Measurements from ENCODE around the gene NINJ2. TPM values are rescaled to one million over a fixed set of nuclear protein-coding genes. Genes with fewer than 3 reads are reported as not detected.

Gene NINJ2
- total RNA-seq, 1 donor from 2014 or later = 18.5 TPM

DNA sequence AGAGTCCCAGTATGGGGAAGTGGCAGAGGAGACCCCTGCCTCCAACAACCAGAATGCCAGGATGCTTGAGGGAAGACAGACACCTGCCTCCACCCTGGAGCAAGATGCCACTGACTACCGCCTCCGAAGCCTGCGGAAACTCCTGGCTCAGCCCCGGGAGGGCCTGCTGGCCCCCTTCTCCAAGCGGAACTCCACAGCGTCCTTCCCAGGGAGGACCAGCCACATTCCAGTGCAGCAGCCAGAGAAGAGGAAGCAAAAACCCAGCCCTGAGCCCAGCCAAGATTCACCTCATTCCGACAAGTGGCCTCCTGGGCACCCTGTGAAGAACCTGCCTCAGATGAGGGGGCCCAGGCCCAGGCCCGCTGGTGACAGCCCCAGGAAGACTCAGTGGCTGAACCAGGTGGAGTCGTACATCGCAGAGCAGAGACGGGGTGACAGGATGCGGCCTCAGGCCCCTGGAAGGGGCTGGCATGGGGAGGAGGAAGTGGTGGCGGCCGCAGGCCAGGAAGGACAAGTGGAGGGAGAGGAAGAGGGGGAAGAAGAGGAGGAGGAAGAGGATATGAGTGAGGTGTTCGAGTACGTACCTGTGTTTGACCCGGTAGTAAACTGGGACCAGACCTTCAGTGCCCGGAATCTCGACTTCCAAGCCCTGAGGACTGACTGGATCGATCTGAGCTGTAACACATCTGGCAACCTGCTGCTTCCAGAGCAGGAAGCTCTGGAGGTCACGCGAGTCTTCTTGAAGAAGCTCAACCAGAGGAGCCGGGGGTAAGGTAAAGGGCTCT lies 109.8 kb downstream of the NINJ2 start:
- peak; percentile 87 for DNase-seq (ENCODE audit: low spot score)

DNA sequence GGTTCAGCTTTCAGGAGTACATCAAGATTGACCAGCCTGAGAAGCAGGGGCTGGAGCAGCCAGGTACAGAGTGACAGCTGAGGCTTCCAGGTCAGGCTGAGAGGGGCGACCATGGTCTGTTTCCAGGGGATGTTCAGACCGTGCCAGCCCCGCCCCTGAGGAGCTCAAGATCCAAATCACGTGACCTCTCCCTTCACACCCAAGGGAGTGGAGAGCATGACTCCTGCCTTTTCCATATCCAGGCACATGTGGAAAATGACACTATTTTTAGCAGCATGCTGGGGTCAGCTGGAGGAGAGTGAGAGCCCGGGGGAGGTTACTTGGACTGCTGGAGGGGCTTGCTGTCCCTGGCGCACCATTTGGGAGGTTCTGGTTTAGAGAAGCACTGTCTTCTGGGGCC lies 110.8 kb downstream of the NINJ2 start:
- no peak for DNase-seq (ENCODE audit: low spot score)

DNA sequence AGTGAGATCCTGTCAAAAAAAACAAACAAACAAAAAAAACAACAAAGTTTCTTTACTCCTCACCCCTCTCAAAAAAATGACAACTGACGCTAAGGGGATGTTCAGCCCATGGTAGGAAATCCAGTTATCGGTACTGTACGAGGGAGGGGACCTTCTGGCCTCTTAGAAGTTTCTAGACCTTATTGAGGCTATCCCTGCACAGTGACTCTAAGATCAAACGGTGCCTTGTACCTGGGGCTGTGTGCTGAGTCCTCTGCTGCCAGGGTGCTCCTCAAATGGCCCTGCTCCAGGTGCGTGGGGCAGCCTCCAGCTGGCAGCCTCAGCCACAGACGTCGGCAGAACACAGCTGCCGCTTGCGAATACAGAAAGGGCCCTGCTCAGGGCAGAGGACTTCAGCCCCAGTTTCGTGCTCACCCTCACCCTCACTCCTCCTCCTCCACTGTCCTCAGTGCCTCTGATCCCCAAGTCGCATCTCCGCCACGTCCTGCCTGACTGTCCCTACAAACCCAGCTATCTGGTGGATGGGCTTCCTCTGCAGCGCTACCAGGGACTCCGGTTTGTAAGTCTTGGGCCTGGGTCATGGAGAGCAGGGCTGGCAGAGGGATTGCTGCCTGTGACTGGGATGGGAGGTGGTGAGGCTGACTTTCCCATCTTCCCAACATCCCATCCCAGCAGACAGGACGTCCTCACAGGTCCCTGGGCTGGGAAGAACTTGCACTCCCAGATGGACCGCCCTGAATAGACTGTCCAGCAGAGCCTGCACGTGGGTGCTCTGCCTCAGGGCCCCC lies 112.6 kb downstream of the NINJ2 start:
- DNase-seq (ENCODE audit: low spot score) = no peak

DNA sequence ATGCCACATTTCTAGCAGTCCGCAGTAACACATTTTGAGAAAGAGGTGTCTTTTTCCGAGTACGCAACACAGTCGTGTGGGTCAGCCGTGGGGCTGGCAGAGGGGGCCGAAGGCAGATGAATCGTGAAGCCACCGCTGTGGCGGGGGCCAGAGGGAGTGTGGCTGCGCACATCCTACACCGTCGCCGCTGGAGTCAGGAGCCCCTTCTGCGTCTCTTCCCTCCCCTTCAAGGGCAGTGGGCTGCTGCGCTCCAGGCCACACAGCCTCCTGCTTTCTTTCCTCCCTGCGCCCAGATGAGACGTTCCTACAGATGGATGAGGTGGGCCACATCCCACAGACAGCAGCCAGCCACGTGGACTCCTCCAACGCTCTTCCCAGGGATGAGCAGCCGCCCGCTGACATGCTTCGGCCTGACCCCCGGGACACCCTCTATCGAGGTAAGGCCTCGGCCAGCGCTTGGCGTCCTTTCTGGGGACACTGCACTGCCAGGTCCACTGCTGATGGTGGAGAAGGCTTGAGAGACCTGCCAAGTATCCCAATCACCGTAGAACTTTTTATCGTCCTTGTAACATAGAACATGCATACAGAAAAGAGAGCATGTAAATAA lies 113.7 kb downstream of the NINJ2 start:
- DNase-seq (ENCODE audit: low spot score) = no peak

DNA sequence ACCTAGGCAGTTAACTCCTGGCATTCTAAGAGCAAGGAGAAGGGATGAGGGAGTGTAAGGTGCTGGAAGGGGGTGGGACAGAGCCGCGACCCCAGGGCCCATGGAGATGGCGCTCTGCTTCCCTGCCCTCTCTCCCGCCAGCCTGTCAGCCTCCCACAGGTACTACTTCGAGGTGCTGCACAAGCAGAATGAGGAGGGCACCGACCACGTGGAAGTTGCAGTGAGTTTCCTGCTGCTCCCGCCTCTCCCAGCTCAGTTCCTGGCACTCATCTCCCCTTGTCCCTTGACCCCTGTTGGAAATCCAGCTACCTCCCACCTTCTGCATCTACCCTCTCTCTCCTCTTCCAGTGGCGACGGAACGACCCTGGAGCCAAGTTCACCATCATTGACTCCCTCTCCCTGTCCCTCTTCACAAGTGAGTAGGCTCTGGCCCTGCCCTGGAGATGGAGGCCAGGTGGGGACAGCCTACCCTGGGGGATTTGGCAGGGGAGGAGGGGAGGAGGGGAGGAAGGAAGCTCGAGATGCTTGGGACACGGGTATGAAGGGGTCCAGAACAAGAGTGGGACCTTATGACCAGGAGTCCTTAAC lies 115.3 kb downstream of the NINJ2 start:
- no peak for DNase-seq (ENCODE audit: low spot score)

DNA sequence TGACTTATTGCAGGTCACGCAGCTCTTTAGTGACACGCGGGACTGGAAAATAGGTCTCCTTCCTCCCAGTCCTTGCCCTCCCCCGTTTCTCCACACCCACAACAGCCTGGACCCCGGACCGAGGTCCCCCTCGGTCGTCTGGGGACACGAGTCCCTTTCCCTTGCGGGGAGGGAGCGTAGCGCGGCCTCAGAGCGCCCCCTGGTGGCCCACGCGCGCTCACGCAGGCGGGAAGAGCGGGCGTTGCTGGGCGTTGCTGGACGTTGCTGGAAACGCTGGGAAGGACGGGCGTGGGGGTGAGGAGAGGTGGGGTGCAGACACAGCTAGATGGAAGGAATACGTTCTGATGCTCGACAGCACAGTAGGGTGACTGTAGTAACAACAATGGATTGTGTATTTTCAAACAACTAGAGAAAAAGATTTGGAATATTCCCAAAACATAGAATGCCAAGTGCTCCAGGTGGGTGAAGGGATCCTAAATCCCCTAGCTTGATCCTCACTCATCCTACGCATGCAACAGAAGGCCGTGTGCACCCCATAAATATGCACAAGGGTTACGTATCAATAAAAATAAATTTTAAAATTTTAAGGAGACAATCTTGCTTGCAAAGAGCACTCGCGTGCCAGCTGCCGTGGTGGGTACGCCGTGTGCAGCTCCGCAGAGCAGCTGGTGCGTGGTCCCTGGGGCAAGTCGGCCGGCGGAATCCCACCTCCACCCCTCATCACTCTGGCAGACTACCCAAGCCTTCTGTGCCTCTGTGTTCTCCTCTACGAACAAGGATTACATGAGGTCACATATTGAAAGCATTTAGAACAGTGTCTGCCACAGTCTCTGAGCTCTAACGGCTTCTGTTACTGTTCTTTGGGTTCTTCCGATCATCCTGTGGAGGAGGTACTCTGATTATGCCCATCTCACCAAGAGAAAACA lies 116.1 kb downstream of the NINJ2 start:
- DNase-seq (ENCODE audit: low spot score) = no peak

DNA sequence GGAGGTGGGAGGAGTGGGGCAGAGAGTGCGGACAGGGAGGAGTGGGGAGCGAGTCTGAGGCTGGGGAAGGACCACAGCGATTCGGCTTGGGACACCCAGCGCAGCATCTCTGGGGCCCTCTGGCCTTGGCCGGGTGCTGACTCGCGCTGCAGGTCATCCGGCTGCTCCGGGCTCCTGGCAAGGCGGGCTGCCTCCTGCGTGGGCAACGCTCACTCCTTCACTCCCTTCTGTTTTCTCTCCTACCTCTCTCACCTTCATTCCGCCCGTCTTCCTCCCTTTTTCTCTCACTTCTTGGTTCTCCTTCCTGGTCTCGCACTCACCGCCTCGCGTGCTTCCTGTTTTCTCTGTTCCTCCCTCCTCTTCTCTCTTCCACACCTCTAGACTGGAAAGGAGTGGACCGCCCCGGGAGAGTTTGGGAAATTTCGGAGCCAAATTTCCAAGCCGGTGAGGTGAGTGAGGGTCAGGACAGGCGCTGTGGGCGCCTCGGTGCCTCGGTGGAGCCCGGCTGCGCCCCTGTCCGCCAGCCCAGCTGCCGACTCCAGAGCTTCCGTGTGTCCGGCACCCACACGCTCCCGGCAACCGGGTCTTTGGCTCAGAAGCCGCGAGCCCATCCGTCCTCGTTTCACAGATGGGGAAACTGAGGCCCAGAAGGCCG lies 116.9 kb downstream of the NINJ2 start:
- no peak for DNase-seq (ENCODE audit: low spot score)

DNA sequence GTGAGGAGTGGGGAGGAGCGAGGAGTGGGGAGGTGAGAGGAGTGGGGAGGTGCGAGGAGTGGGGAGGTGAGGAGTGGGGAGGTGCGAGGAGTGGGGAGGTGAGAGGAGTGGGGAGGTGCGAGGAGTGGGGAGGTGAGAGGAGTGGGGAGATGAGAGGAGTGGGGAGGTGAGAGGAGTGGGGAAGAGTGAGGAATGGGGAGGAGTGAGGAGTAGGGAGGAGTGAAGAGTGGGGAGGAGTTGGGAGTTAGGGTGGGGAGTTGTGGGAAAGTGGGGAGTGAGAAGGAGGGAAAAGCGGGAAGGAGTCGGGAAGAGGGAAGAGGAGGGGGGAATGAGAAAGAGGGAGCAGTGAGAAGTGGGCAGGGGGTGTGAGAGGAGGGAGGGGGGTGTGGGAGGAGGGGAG lies 117.4 kb downstream of the NINJ2 start:
- no peak for DNase-seq (ENCODE audit: low spot score)

DNA sequence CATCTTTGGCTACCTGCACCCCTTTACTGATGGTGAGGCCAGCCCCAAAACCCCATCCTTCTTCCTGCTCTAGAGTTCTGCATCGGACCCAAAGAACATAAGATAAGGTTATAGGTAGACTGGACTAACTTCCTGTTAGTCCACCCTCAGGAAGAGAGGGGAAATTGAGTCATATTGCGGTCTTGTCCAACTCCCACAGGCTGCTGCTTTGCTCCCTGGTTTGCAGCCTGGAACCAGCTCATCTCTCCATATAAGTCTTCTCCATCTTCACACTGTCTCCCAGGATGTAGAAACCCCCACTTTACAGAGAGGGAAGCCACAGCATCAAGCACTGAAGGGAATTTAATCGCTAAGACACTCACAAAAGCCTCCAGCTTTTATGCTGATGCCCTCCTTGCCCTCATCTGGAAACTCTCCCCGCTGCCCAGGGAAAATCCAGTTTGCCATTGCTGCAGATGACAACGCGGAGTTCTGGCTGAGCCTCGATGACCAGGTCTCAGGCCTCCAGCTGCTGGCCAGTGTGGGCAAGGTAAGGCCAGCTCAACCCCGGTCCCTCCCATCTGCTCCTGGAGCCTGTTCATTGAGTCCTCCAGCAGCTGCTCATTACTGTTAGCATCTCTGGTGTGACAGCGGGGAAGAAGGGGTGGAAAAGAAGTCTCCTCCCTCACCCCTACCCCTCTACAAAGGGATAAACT lies 118.2 kb downstream of the NINJ2 start:
- DNase-seq (ENCODE audit: low spot score) = no peak

DNA sequence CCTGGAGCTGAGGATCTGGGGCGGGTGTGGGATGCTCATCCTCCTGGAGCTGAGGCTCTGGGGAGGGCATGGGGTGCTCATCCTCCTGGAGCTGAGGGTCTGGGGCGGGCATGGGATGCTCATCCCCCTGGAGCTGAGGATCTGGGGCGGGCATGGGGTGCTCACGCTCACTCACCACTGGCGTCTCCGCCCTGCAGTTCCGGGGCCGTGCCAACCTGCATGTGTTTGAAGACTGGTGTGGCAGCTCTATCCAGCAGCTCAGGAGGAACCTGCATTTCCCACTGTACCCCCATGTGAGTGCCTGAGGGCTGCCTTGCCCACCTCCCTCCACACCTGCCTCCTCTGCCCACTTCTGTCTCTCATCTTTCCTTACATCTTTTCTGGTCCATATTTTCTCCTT lies 119.1 kb downstream of the NINJ2 start:
- no peak for DNase-seq (ENCODE audit: low spot score)

DNA sequence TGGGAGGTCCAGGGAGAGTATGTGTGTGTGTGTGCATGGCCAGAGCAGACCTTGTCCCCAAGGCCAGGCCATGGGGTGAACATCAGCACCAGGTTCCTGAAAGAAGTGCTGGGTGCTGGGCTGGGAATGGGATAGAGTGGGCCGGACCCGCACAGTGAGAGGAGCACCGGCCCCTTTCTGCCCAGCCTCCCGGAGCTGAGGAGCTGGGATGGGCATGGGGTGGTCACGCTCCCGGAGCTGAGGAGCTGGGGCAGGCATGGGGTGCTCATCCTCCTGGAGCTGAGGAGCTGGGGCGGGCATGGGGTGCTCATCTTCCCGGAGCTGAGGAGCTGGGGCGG lies 120.2 kb downstream of the NINJ2 start:
- DNase-seq (ENCODE audit: low spot score) = no peak

DNA sequence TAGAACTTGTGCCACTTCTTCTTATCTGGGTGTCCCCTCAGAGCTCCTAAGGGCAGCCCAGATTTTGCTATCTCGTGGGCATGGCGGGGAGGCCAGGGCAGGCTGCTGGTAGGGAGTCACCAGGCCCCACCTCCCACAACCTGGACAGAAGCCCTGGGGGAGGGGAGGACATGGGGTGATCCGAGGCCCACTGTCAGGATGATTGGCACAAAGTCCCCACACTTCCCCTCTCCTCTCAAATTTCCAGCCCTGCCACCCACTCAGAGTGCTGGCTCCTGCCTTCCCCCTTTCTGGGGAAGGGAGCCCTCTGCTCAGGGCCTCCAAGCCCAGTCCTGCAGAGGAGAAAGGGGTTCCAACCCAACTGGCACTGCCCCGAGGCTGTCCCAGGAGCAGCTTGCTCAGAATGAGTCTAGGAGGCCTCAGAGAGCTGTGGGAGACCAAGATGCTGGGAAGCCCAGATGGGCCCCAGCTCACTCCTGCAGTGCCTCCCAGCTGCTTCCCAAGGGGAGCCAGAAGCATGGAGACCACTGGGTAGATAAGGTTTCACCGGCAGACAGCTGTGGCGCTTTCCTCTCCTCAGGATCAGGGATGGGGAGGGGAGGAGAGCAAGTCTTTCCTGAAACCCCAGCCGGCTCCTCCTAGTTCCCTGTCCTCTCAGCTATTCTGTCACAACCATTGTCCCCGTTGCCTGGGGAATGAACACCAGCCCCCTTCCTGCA lies 120.7 kb downstream of the NINJ2 start:
- DNase-seq (ENCODE audit: low spot score) = no peak

DNA sequence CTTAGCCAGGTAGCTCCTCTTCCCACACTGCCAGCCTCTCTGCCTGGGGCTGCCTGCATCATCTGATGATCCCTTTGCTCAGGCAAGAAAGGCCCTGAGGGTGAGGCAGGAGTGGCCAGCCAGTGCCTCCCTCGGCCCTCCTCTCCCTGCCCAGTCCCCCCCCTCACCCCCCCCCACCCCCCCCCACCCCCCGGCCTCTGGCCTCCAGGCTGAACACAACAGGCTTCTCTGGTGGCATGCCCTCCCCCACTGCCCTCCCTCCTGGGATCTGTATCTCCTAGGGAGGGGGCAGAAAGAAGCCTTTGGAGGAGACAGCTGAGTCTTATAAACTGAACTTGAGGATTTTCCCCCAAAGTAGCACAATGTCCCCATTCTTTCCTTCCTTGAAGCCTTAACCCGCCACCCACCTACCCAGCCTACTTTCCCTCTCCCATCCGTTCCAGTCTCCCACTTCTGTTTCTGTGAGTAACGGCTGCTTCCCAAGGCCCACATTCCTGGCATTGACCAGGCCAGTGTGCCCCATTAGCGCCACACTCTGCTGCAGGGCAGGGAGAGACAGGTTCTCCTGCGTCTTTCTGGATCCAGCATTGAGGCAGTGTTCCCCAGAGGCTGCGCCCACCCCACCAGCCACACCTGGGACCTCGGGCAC lies 121.4 kb downstream of the NINJ2 start:
- no peak for DNase-seq (ENCODE audit: low spot score)

DNA sequence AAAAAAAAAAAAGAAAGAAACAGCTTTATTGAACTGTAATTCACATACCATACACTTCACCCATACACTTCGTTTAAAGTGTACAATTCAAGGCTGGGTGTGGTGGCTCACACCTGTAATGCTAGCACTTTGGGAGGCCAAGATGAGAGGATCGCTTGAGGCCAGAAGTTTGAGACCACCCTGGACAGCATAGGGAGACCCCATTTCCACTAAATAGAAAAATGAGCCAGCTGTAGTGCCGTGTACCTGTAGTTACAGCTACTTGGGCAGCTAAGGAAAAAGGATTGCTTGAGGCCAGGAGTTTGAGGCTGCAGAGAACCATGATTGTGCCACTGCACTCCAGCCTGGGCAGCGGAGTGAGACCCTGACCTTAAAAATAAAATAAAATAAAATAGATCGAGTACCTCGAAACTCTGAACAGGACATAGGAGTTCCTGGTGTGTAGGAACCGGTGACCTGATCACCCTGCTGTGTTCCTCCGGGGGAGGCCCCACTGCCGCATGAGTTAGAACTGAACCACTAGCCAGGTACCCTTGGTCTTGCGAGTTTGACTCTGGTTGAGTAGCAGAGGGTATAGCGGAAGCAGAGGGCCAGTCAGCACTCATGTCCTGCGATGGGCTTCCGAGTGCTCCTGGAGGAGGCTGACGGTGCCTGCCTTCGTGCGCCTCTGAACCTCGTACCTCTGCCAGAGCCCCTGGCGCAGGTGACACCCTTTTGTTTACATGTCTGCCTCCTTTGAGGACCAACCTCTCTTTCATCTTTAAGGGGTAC lies 123.5 kb downstream of the NINJ2 start:
- no peak for DNase-seq (ENCODE audit: low spot score)

DNA sequence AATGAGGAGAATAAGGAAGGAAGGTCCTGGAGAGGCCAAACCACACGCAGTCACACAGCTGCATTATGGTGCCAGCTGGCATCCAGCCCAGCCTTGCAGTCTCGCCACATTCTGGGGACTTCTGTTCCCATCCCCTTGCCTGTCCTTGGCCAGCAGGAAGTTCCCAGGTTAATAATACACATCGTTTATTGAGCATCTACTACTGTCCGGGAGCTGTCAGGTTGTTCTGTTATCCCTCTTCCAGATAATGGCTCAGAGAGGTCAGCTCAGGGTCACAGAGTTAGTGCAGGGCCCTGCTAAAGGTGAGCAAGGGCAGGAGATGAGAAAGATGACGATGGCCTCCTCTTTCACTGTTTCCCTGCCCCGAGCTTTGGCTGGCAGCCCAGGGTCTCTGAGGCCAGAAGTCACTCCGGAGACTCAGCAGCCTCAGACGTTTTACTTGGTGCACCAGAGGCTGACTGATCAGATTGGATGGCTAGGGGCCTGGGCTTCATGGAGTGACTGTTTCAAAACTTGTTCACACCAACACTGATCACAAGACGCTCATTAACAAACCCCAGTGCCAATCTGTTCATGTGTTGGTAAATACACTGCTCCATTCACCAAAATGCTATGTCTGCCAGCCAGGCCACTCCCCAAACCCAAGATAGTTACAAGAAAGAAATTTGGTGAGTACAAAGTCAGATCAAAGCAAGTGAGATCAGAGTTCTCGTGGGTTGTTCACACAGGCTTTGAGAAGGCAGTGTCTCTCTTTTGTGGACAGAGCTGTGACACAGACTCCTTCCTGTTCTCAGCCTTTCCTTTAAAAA lies 124.3 kb downstream of the NINJ2 start:
- DNase-seq (ENCODE audit: low spot score) = no peak

DNA sequence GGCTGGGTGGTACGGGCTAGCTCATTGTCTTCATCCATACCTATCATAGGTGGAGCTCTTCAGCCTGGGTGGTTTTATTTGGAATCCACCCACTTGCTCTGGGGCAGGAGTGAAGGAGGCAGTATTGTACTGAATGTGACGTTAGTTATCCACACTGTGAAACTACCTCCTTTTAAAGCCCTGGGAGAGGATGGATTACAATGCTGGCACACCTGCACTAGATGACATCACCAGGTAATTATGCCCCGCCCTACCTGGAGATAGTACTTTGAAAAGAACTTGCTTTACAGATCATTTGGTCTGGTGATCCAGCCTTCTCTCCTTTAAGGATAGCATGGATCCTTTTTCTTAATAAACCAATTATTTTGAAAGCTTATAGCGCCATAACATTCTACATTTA lies 125.5 kb downstream of the NINJ2 start:
- no peak for DNase-seq (ENCODE audit: low spot score)

DNA sequence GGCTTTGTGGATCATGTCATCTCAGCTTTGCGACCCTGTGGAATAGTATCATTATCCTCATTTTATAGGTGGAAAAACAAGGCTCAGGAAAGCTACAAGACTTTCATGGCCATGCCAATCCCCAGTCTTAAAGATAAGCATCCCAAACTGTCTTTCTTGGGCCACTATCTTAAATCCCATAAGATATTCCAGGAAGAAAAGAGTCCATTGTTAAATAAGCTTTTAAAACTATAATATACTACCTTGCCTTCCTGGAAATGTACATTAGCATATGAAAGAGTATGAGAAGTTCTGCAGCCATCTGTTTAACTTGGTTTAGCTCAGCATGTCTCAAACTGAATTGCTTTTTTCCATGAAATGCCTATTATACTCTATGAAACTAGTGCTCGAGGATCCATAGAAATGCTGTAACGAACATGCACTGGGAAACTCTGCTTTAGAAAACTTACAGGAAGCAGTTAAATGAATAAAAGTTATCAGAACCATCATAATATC lies 126.4 kb downstream of the NINJ2 start:
- no peak for DNase-seq (ENCODE audit: low spot score)
